HepG2 (cell line): ENCODE results near the gene STX4. TPM values are rescaled to one million over a fixed set of nuclear protein-coding genes. Genes with fewer than 3 reads are reported as not detected.
A peak's percentile ranks its signal among the peaks of the same experiment; 100 is the strongest.

Experiments
- AKAP8 ChIP-seq: sonication (generic); formaldehyde crosslinking; IDR thresholded peaks from 2 replicates; pipeline ENCODE4 v1.5.1; 2020; ENCODE audit warnings: mild to moderate bottlenecking, missing genetic modification reagents
- CENPT ChIP-seq: sonication (generic); formaldehyde crosslinking; IDR thresholded peaks from 2 replicates; pipeline ENCODE4 v1.8.0; 2022; ENCODE audit warnings: low read depth, mild to moderate bottlenecking, moderate library complexity, missing genetic modification reagents
- EP300 ChIP-seq, 3 experiments: sonication (generic) in 1 of 3; formaldehyde crosslinking in 1 of 3; IDR thresholded peaks; 2 replicates each; pipeline versions ENCODE4 v1.5.1 to v1.6.1; 2011 to 2020; ENCODE audit warnings: low read depth in 2 of 3, low read length in 2 of 3, borderline replicate concordance in 1 of 3, improper control_type of control experiment in 1 of 3, mild to moderate bottlenecking in 1 of 3, missing genetic modification reagents in 1 of 3, moderate library complexity in 1 of 3
- FOXO1 ChIP-seq: sonication (generic); formaldehyde crosslinking; IDR thresholded peaks from 2 replicates; pipeline ENCODE4 v1.4.0; 2020; ENCODE audit warnings: missing genetic modification reagents
- KLF11 ChIP-seq: IDR thresholded peaks from 2 replicates; pipeline ENCODE4 v1.6.1; 2016; ENCODE audit warnings: missing compliant biosample characterization
- KLF9 ChIP-seq: IDR thresholded peaks from 2 replicates; pipeline ENCODE4 v1.6.1; 2016; ENCODE audit warnings: low read depth
- MIXL1 ChIP-seq: IDR thresholded peaks from 2 replicates; pipeline ENCODE4 v1.6.1; 2016
- NFE2L2 ChIP-seq: fragments of 150-350 bp; IDR thresholded peaks from 2 replicates; pipeline ENCODE4 v1.6.1; 2014; ENCODE audit warnings: low read length
- NR1H2 ChIP-seq: sonication (generic); formaldehyde crosslinking; IDR thresholded peaks from 2 replicates; pipeline ENCODE4 v1.8.1; 2022; ENCODE audit warnings: low read depth, missing genetic modification reagents, borderline replicate concordance
- SNAPC2 ChIP-seq: sonication (generic); formaldehyde crosslinking; IDR thresholded peaks from 2 replicates; pipeline ENCODE4 v1.8.1; 2022; ENCODE audit warnings: mild to moderate bottlenecking, missing genetic modification reagents
- ZMYM3 ChIP-seq: sonication (generic); formaldehyde crosslinking; IDR thresholded peaks from 2 replicates; pipeline ENCODE4 v1.5.1; 2020; ENCODE audit warnings: mild to moderate bottlenecking, missing genetic modification reagents
- ZNF678 ChIP-seq: sonication (generic); formaldehyde crosslinking; IDR thresholded peaks from 2 replicates; pipeline ENCODE4 v1.4.0; 2020; ENCODE audit warnings: mild to moderate bottlenecking, missing genetic modification reagents
- ZZZ3 ChIP-seq: sonication (generic); formaldehyde crosslinking; IDR thresholded peaks from 2 replicates; pipeline ENCODE4 v1.4.0; 2020; ENCODE audit warnings: missing genetic modification reagents, mild to moderate bottlenecking, borderline replicate concordance
- polyA plus RNA-seq, 8 experiments: library from polyadenylated mRNA; depleted of rRNA in 3 of 8; stranded (reverse) in 7 of 8; unstranded in 1 of 8; fragments of >200 nt; fragmentation: Illumina TruSeq in 4 of 8; extraction: Trizol in 4 of 8; gene quantifications; 2 replicates each; pipeline versions ENCODE4 v1.2.1 to v1.2.3, GENCODE V29; 2011 to 2016; ENCODE audit warnings: low read depth in 4 of 8, missing spikeins in 1 of 8, mixed read lengths in 1 of 8; ENCODE audit not compliant: insufficient read depth in 1 of 8
- total RNA-seq, 5 experiments: library from RNA; depleted of rRNA; stranded (reverse); fragments of >200 nt; fragmentation: Illumina TruSeq; extraction: Trizol; gene quantifications; 2 replicates each; pipeline ENCODE4 v1.2.3, GENCODE V29; 2016; ENCODE audit warnings: low read depth in 1 of 5
- TF ChIP-seq, protein P1 (sequence below): sonication (generic); formaldehyde crosslinking; IDR thresholded peaks from 2 replicates; pipeline ENCODE4 v1.4.0; 2020; ENCODE audit warnings: mild to moderate bottlenecking, missing genetic modification reagents
- TF ChIP-seq, protein P2 (sequence below): sonication (generic); formaldehyde crosslinking; IDR thresholded peaks from 2 replicates; pipeline ENCODE4 v1.8.1; 2023; ENCODE audit warnings: mild to moderate bottlenecking, missing genetic modification reagents
- TF ChIP-seq, protein P3 (sequence below): sonication (generic); formaldehyde crosslinking; IDR thresholded peaks from 2 replicates; pipeline ENCODE4 v1.5.0; 2020; ENCODE audit warnings: missing genetic modification reagents
- TF ChIP-seq, protein P4 (sequence below): sonication (generic); formaldehyde crosslinking; IDR thresholded peaks from 2 replicates; pipeline ENCODE4 v1.4.0; 2020; ENCODE audit warnings: missing genetic modification reagents
- TF ChIP-seq, protein P5 (sequence below): sonication (generic); formaldehyde crosslinking; IDR thresholded peaks from 2 replicates; pipeline ENCODE4 v1.5.0; 2020; ENCODE audit warnings: missing genetic modification reagents
- TF ChIP-seq, protein P6 (sequence below): sonication (generic); formaldehyde crosslinking; IDR thresholded peaks from 2 replicates; pipeline ENCODE4 v1.4.0; 2020; ENCODE audit warnings: mild to moderate bottlenecking, missing genetic modification reagents, borderline replicate concordance

STX4 gene
- total and polyA plus RNA-seq, 2 of the 13 experiments (the other 11 are each of a cell fraction or from before 2014, with no cell fraction given): 29.2 to 34.6 TPM

DNA sequence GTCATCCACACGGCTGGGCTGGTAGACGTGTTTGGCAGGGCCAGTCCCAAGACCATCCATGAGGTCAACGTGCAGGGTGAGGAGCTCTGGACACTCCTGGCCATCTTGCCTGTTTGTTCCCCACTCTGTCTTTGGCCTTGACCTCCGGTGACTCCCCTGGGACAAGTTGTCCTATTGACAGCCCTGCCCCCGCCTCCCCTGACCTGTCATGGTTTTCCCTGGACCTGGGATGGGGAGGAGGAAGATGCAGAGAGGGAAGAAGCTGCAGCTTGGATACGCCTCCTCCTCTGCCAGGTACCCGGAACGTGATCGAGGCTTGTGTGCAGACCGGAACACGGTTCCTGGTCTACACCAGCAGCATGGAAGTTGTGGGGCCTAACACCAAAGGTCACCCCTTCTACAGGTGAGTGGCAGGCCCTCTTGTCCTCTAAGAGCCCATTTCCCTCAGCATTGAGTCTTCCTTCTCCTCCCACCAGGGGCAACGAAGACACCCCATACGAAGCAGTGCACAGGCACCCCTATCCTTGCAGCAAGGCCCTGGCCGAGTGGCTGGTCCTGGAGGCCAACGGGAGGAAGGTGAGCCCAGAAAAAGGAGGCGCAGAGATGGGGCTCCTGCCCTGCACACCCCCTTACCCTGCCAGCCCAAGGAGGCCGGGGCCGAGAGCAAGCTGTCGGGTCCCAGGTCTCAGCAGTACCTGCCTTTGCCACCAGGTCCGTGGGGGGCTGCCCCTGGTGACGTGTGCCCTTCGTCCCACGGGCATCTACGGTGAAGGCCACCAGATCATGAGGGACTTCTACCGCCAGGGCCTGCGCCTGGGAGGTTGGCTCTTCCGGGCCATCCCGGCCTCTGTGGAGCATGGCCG lies 47.0 kb upstream of the STX4 start (continued):
- TF ChIP-seq, protein P1, sequence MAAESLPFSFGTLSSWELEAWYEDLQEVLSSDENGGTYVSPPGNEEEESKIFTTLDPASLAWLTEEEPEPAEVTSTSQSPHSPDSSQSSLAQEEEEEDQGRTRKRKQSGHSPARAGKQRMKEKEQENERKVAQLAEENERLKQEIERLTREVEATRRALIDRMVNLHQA (CRISPR knock-in tag): no peak
- TF ChIP-seq KLF9 (no peak), NFE2L2 (no peak), NR1H2 (CRISPR knock-in tag) (0 out of 2 replicates have a peak, but pooled peaks have one; percentile 52), ZNF678 (CRISPR knock-in tag) (no peak), ZMYM3 (CRISPR knock-in tag) (no peak), MIXL1 (CRISPR knock-in tag) (no peak), KLF11 (CRISPR knock-in tag) (no peak), ZZZ3 (CRISPR knock-in tag) (no peak), AKAP8 (CRISPR knock-in tag) (peak; percentile 23), EP300 (IDR thresholded peaks at IDR 0.05; ENCODE audit: low read depth in 2 of 2, low read length in 2 of 2) (no peak), EP300 (CRISPR knock-in tag; IDR thresholded peaks at IDR 0.05; ENCODE audit: borderline replicate concordance) (0 out of 2 replicates have a peak, but pooled peaks have one; percentile 23), CENPT (CRISPR knock-in tag) (0 out of 2 replicates have a peak, but pooled peaks have one; percentile 68), FOXO1 (peak; percentile 6; the same call in 1 of the 2 replicates), SNAPC2 (CRISPR knock-in tag) (no peak)
- TF ChIP-seq, protein P2, sequence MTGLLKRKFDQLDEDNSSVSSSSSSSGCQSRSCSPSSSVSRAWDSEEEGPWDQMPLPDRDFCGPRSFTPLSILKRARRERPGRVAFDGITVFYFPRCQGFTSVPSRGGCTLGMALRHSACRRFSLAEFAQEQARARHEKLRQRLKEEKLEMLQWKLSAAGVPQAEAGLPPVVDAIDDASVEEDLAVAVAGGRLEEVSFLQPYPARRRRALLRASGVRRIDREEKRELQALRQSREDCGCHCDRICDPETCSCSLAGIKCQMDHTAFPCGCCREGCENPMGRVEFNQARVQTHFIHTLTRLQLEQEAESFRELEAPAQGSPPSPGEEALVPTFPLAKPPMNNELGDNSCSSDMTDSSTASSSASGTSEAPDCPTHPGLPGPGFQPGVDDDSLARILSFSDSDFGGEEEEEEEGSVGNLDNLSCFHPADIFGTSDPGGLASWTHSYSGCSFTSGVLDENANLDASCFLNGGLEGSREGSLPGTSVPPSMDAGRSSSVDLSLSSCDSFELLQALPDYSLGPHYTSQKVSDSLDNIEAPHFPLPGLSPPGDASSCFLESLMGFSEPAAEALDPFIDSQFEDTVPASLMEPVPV (CRISPR knock-in tag): 0 out of 2 replicates have a peak, but pooled peaks have one; percentile 3
- TF ChIP-seq, protein P3, sequence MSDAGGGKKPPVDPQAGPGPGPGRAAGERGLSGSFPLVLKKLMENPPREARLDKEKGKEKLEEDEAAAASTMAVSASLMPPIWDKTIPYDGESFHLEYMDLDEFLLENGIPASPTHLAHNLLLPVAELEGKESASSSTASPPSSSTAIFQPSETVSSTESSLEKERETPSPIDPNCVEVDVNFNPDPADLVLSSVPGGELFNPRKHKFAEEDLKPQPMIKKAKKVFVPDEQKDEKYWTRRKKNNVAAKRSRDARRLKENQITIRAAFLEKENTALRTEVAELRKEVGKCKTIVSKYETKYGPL: no peak
- TF ChIP-seq, protein P4, sequence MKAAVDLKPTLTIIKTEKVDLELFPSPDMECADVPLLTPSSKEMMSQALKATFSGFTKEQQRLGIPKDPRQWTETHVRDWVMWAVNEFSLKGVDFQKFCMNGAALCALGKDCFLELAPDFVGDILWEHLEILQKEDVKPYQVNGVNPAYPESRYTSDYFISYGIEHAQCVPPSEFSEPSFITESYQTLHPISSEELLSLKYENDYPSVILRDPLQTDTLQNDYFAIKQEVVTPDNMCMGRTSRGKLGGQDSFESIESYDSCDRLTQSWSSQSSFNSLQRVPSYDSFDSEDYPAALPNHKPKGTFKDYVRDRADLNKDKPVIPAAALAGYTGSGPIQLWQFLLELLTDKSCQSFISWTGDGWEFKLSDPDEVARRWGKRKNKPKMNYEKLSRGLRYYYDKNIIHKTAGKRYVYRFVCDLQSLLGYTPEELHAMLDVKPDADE (CRISPR knock-in tag): no peak
- TF ChIP-seq, protein P5, sequence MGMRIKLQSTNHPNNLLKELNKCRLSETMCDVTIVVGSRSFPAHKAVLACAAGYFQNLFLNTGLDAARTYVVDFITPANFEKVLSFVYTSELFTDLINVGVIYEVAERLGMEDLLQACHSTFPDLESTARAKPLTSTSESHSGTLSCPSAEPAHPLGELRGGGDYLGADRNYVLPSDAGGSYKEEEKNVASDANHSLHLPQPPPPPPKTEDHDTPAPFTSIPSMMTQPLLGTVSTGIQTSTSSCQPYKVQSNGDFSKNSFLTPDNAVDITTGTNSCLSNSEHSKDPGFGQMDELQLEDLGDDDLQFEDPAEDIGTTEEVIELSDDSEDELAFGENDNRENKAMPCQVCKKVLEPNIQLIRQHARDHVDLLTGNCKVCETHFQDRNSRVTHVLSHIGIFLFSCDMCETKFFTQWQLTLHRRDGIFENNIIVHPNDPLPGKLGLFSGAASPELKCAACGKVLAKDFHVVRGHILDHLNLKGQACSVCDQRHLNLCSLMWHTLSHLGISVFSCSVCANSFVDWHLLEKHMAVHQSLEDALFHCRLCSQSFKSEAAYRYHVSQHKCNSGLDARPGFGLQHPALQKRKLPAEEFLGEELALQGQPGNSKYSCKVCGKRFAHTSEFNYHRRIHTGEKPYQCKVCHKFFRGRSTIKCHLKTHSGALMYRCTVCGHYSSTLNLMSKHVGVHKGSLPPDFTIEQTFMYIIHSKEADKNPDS (CRISPR knock-in tag): 0 out of 2 replicates have a peak, but pooled peaks have one; percentile 47
- TF ChIP-seq, protein P6, sequence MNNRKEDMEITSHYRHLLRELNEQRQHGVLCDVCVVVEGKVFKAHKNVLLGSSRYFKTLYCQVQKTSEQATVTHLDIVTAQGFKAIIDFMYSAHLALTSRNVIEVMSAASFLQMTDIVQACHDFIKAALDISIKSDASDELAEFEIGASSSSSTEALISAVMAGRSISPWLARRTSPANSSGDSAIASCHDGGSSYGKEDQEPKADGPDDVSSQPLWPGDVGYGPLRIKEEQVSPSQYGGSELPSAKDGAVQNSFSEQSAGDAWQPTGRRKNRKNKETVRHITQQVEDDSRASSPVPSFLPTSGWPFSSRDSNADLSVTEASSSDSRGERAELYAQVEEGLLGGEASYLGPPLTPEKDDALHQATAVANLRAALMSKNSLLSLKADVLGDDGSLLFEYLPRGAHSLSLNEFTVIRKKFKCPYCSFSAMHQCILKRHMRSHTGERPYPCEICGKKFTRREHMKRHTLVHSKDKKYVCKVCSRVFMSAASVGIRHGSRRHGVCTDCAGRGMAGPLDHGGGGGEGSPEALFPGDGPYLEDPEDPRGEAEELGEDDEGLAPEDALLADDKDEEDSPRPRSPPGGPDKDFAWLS (CRISPR knock-in tag): no peak
